ENCODE data around the gene SYT8.

DNA sequence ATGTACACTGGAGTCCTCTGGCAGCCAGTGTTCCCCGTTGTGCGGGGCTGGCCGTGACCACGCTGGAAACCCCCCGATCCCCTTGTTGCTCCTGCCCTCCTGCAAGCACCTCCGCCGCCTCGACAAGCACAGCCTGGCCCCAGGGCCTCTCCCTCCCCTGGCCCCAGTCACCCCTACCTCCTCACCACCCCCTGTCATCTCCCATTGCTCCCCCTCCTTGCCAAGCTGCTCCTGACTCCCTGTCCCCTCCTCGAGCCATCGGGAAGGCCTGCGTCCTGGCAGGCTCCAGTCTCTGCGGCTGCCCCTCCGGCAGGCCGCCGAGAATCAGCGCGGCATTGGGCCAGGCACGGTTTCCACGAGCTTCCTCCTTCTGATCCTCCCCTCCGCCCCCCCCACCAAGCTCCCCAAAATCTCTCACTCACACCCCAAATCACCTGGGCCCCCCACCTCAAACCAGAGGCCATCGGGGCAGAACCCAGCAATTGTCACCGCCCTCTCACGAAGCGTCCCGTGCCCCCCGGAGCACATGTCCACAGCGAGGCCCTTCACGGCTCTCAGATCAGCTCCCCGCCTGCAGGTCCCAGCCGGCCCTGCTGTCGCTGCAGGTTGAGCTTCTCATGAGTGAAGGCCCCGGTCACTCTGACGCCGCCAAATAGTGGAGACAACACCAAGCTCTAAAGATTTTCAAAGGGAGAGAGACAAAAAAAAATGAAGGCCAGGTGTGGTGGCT, 12.4 kb downstream of the SYT8 start:
- TF ChIP-seq, protein P1, sequence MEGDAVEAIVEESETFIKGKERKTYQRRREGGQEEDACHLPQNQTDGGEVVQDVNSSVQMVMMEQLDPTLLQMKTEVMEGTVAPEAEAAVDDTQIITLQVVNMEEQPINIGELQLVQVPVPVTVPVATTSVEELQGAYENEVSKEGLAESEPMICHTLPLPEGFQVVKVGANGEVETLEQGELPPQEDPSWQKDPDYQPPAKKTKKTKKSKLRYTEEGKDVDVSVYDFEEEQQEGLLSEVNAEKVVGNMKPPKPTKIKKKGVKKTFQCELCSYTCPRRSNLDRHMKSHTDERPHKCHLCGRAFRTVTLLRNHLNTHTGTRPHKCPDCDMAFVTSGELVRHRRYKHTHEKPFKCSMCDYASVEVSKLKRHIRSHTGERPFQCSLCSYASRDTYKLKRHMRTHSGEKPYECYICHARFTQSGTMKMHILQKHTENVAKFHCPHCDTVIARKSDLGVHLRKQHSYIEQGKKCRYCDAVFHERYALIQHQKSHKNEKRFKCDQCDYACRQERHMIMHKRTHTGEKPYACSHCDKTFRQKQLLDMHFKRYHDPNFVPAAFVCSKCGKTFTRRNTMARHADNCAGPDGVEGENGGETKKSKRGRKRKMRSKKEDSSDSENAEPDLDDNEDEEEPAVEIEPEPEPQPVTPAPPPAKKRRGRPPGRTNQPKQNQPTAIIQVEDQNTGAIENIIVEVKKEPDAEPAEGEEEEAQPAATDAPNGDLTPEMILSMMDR (IDR thresholded peaks at IDR 0.05; ENCODE audit: low read length): no peak
- no peak for TF ChIP-seq EZH2 (IDR thresholded peaks at IDR 0.05; ENCODE audit: borderline replicate concordance, low read length)

All from OCI-LY1 (cell line).